ENCODE results near the gene RBFOX1.

The RBFOX1 gene

GRCh38 chr16:7731141-7731540 lies 398.5 kb downstream of the RBFOX1 start:
- DNase-seq (ENCODE audit: low read depth) = no peak
- TF ChIP-seq CTCF (conservative IDR thresholded peaks at IDR 0.05; ENCODE audit: low read depth, low read length) = no peak
- H3K4me3 ChIP-seq (ENCODE audit: low read length) = no peak overlapping the region

- TF ChIP-seq CTCF (conservative IDR thresholded peaks at IDR 0.05; ENCODE audit: low read depth, low read length) = no peak
- no peak overlapping the region for H3K4me3 ChIP-seq (ENCODE audit: low read length)
- no peak for DNase-seq (ENCODE audit: low read depth)
Observed at GRCh38 chr16:7736138-7736665, 403.6 kb downstream of the RBFOX1 start.

GRCh38 chr16:7742626-7743025 lies 410.0 kb downstream of the RBFOX1 start:
- no peak overlapping the region for H3K4me3 ChIP-seq (ENCODE audit: low read length)
- DNase-seq (ENCODE audit: low read depth) = no peak
- TF ChIP-seq CTCF (conservative IDR thresholded peaks at IDR 0.05; ENCODE audit: low read depth, low read length) = no peak

GRCh38 chr16:7744546-7745264 lies 412.1 kb downstream of the RBFOX1 start:
- DNase-seq (ENCODE audit: low read depth) = no peak
- H3K4me3 ChIP-seq (ENCODE audit: low read length) = no peak overlapping the region
- TF ChIP-seq CTCF (conservative IDR thresholded peaks at IDR 0.05; ENCODE audit: low read depth, low read length) = no peak

- DNase-seq (ENCODE audit: low read depth) = no peak
- H3K4me3 ChIP-seq (ENCODE audit: low read length) = no peak overlapping the region
- no peak for TF ChIP-seq CTCF (conservative IDR thresholded peaks at IDR 0.05; ENCODE audit: low read depth, low read length)
Observed at GRCh38 chr16:7745276-7745675, 412.6 kb downstream of the RBFOX1 start.

GRCh38 chr16:7746941-7747340 lies 414.3 kb downstream of the RBFOX1 start:
- H3K4me3 ChIP-seq (ENCODE audit: low read length) = no peak overlapping the region
- DNase-seq (ENCODE audit: low read depth) = no peak
- TF ChIP-seq CTCF (conservative IDR thresholded peaks at IDR 0.05; ENCODE audit: low read depth, low read length) = no peak

GRCh38 chr16:7748522-7748921 lies 415.9 kb downstream of the RBFOX1 start:
- DNase-seq (ENCODE audit: low read depth) = no peak
- H3K4me3 ChIP-seq (ENCODE audit: low read length) = no peak overlapping the region
- no peak for TF ChIP-seq CTCF (conservative IDR thresholded peaks at IDR 0.05; ENCODE audit: low read depth, low read length)
